ENCODE results near the gene PPP2R2C. TPM values are rescaled to one million over a fixed set of nuclear protein-coding genes. Genes with fewer than 3 reads are reported as not detected.

The PPP2R2C gene
- total RNA-seq, 1 experiment from 2014 or later = 8.1 TPM

- no peak overlapping the region for H4K8ac ChIP-seq (replicated peaks; ENCODE audit: insufficient read length, low read depth, low read length)
- no peaks in the 10 kb centered on the region for H3K79me2 ChIP-seq (ENCODE audit: insufficient read depth, low read length)
- H3K9ac ChIP-seq (ENCODE audit: extremely low read depth, insufficient read length, low read length) = no peak overlapping the region
- no peak overlapping the region for H3K27ac ChIP-seq (ENCODE audit: insufficient read length, low read depth, low read length)
- no peaks in the 10 kb centered on the region; the same call in 1 of the 2 replicates for H3K4me1 ChIP-seq (ENCODE audit: insufficient read depth, low read length)
- H2BK120ac ChIP-seq (ENCODE audit: low read depth, low read length, poor library complexity, severe bottlenecking) = no peak overlapping the region
- no peak overlapping the region for H2BK20ac ChIP-seq (ENCODE audit: low read depth, low read length, poor library complexity, severe bottlenecking)
- H2AK5ac ChIP-seq (ENCODE audit: insufficient read length, low read length) = no peak overlapping the region
- H3K56ac ChIP-seq (ENCODE audit: insufficient read length, low read depth, low read length) = no peak overlapping the region
- no peak overlapping the region for H3K4ac ChIP-seq (ENCODE audit: low read depth, low read length)
- no peak overlapping the region for H3K14ac ChIP-seq (ENCODE audit: insufficient read depth, low read length)
- TF ChIP-seq, protein P1, sequence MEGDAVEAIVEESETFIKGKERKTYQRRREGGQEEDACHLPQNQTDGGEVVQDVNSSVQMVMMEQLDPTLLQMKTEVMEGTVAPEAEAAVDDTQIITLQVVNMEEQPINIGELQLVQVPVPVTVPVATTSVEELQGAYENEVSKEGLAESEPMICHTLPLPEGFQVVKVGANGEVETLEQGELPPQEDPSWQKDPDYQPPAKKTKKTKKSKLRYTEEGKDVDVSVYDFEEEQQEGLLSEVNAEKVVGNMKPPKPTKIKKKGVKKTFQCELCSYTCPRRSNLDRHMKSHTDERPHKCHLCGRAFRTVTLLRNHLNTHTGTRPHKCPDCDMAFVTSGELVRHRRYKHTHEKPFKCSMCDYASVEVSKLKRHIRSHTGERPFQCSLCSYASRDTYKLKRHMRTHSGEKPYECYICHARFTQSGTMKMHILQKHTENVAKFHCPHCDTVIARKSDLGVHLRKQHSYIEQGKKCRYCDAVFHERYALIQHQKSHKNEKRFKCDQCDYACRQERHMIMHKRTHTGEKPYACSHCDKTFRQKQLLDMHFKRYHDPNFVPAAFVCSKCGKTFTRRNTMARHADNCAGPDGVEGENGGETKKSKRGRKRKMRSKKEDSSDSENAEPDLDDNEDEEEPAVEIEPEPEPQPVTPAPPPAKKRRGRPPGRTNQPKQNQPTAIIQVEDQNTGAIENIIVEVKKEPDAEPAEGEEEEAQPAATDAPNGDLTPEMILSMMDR (conservative IDR thresholded peaks at IDR 0.05) = no peak
- no peak overlapping the region for H2BK15ac ChIP-seq (ENCODE audit: low read depth, low read length)
- no peak overlapping the region for H4K5ac ChIP-seq (ENCODE audit: insufficient read length, low read depth, low read length)
- no peak overlapping the region for H3K18ac ChIP-seq (ENCODE audit: insufficient read length, low read depth, low read length)
- no peak overlapping the region for H3K4me2 ChIP-seq (ENCODE audit: insufficient read depth, insufficient read length, low read length)
- Mint-ChIP-seq H3K4me3 (no peak overlapping the region), H3K27ac (no peak overlapping the region), H3K36me3 (ENCODE audit: insufficient read depth in 1 of 3, low read depth in 3 of 3) (no peaks in the 10 kb centered on the region), H3K4me1 (peaks cover 7 to 30% of the 10 kb centered on the region in 2 experiments), H3K27me3 (ENCODE audit: low read depth) (peaks cover 11% of the 10 kb centered on the region), H3K9me3 (no peaks in the 10 kb centered on the region; a peak in 1 of 5 replicates)
- H2BK12ac ChIP-seq (ENCODE audit: insufficient read length, low read depth, low read length) = no peak overlapping the region
- H3K23ac ChIP-seq (ENCODE audit: insufficient read length, low read depth, low read length) = no peak overlapping the region
- H2AFZ ChIP-seq (ENCODE audit: low read length) = no peak overlapping the region
- peaks cover 3% of the 10 kb centered on the region for H3K23me2 ChIP-seq (ENCODE audit: insufficient read length, low read depth, low read length, poor library complexity, severe bottlenecking)
- no peaks in the 10 kb centered on the region for H4K20me1 ChIP-seq (ENCODE audit: control insufficient read depth, insufficient read depth, insufficient read length)
- no peak for DNase-seq
- no peak overlapping the region for H4K91ac ChIP-seq (ENCODE audit: insufficient read length, low read depth, low read length)
- H3K27me3 ChIP-seq (ENCODE audit: insufficient read depth, low read length) = no peaks in the 10 kb centered on the region
- no peak overlapping the region for H3T11ph ChIP-seq (ENCODE audit: low read length)
- no peaks in the 10 kb centered on the region for H3K79me1 ChIP-seq (ENCODE audit: insufficient read depth, low read depth, low read length, poor library complexity, severe bottlenecking)
- H3K9me3 ChIP-seq (ENCODE audit: control insufficient read depth, low read depth, low read length) = no peaks in the 10 kb centered on the region
- WGBS (ENCODE audit: extremely low coverage, insufficient read length, low lambda C conversion rate) = no CpG with 5 or more reads among the region's 23 CpGs
- no peak overlapping the region for H2BK5ac ChIP-seq (ENCODE audit: insufficient read length, low read length)
Measured at GRCh38 chr4:6342530-6343293, 129.7 kb downstream of the PPP2R2C start.

All from H9 (cell line).